T47D (cell line): ENCODE results near the gene STAG1.
"Not testable (repeated sequence)": the region's sequence is repeated elsewhere in the genome, so short reads cannot be mapped to it uniquely, and the experiment has no call there.

Source experiments
- DNase-seq, 2 experiments: peaks; one replicate each; pipeline versions ENCODE4 v3.0.0 to v3.0.0-alpha.2; 2011 to 2012; ENCODE audit warnings: low read depth in 1 of 2, low spot score in 1 of 2
- JUND ChIP-seq: IDR thresholded peaks from 2 replicates; pipeline ENCODE4 v1.6.1; 2012; ENCODE audit warnings: low read depth
- in situ Hi-C: cut with HindIII; loops from 2 replicates; pipeline ENCODE4 v1.10.0; 2016; ENCODE audit warnings: low sequenced_read_pairs, low pct_unique_long_range_greater_than_20kb

The STAG1 gene

DNA sequence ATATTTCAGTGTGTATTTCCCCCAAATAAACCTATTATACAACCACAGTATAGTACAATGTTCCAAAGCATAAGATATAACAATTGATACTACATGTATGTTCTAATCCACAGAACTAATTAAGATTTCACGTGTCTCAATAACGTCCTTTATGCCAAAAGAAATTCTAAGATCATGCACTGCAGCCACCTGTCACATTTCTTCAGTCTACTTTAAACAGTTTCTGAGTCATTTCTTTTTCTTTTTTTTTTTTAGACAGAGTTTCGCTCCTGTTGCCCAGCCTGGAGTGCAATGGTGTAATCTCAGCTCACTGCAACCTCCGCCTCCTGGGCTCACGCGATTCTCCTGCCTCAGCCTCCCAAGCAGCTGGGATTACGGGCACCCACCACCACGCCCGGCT is 190.2 kb downstream of the STAG1 start:
- no peak for TF ChIP-seq JUND
- in situ Hi-C loops: no loop called here
- no peak for DNase-seq

GRCh38 chr3:136559896-136560295 is 192.3 kb downstream of the STAG1 start:
- DNase-seq: no peak
- in situ Hi-C loops: no loop called here
- TF ChIP-seq JUND: no peak

GRCh38 chr3:136549461-136549860 is 202.7 kb downstream of the STAG1 start:
- in situ Hi-C loops, DNase-seq: not testable (repeated sequence)

DNA sequence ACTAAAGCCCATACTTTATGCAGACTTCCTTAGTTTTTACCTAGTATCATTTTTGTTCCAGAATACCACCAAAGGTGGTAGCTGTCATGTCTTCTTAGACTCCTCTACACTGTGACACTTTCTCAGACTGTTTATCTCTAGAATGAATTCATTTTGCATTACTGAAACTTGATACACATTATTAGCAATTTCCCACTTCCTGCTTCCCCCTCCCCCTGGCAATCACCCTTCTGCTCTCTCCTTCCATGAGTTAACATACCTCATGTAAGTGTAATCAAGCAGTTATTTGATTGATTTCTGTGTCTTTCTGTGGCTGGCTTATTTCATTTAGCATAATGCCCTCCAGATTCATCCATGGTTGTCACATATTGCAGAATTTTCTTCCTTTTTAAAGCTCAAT is 204.9 kb downstream of the STAG1 start:
- TF ChIP-seq JUND: no peak
- DNase-seq: no peak
- in situ Hi-C loops: no loop called here

GRCh38 chr3:136546720-136547119 is 205.5 kb downstream of the STAG1 start:
- TF ChIP-seq JUND: no peak
- in situ Hi-C loops: no loop called here
- DNase-seq: no peak

GRCh38 chr3:136545664-136546268 is 206.4 kb downstream of the STAG1 start:
- TF ChIP-seq JUND: no peak
- DNase-seq: peak in 1 of 2 experiments; percentile 31
- in situ Hi-C loops: no loop called here

GRCh38 chr3:136544532-136544931 is 207.6 kb downstream of the STAG1 start:
- in situ Hi-C loops: no loop called here
- TF ChIP-seq JUND: no peak
- no peak for DNase-seq

DNA sequence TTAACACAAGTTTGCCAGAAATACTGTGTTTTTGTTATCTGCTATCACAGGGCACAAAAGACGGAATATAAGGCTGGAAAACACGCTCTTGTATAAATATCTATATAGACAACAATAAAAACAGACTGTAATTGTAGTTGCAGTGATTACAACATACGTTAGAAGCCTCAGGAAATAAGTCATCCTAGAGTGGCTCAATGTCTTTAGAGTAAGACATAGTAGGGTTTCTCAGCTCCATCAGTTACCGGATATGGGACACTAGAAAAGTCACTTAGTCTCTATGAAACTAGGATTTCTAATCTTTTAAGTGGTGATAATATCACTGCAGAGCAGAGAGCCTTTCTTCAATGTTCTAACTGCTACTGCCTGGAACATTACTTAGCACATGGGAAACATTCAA is 208.8 kb downstream of the STAG1 start:
- TF ChIP-seq JUND: no peak
- DNase-seq: no peak
- in situ Hi-C loops: no loop called here

DNA sequence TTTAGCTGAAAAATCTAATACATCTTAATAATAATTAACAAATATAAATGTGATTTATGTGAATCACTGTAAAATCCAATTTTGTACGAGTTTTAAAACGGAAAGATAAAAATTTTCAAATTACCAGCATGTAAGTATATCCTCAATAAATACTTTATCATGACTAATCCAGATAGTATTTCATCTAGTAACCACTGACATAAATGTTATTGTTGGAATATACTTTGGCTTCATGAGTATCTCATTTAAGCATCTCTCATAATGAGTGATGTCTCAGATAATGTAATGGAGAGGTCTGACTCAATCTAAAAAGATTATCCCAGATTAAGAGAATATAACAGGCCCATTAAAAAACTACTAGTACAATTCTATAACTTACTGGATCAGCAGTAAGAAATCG is 216.3 kb downstream of the STAG1 start:
- in situ Hi-C loops: no loop called here
- DNase-seq: no peak

GRCh38 chr3:136532766-136533165 is 219.4 kb downstream of the STAG1 start:
- DNase-seq: no peak
- in situ Hi-C loops: no loop called here
- no peak for TF ChIP-seq JUND

More for the DNA sequence above, 216.3 kb downstream of the STAG1 start:
- no peak for TF ChIP-seq JUND

DNA sequence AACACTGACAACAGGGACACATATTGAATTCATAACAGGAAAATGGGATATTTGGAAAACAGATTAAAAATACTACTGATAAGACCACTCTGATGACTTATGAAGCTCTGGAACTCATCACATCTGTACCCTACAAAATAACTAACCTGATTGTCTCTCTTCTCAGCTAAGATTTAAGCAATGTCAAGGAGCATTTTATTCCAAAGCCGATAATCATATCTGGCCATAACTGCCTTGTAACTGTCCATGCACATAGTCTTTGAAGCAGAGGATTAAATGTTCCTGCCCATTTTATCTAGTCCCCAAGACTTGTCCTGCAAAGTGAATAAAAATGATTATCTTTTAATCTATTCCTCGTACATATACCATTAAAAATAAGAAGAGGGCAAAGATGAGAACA is 234.1 kb downstream of the STAG1 start:
- TF ChIP-seq JUND: no peak
- DNase-seq: no peak
- in situ Hi-C loops: no loop called here

- TF ChIP-seq JUND: no peak
- in situ Hi-C loops: no loop called here
- no peak for DNase-seq
Observed at GRCh38 chr3:136516656-136517055, 235.5 kb downstream of the STAG1 start.

- in situ Hi-C loops: no loop called here
- no peak for TF ChIP-seq JUND
- DNase-seq: no peak
Observed at GRCh38 chr3:136516095-136516494, 236.1 kb downstream of the STAG1 start.

- in situ Hi-C loops: not testable (repeated sequence)
Observed at GRCh38 chr3:136514533-136514932, 237.6 kb downstream of the STAG1 start.

More at GRCh38 chr3:136514533-136514932, 237.6 kb downstream of the STAG1 start:
- DNase-seq: not testable (repeated sequence)
